H1 (cell line): Measurements from ENCODE around the gene ADGRB2. TPM values are rescaled to one million over a fixed set of nuclear protein-coding genes. Genes with fewer than 3 reads are reported as not detected.

Source experiments
- CHD7 ChIP-seq: fragments of 300-600 bp; sonication (generic); IDR thresholded peaks from 2 replicates; pipeline ENCODE4 v1.7.1; 2012; ENCODE audit warnings: low read length, moderate library complexity, mild to moderate bottlenecking, inconsistent platforms; ENCODE audit not compliant: insufficient replicate concordance
- RXRA ChIP-seq: IDR thresholded peaks from 2 replicates; pipeline ENCODE4 v1.6.1; 2011; ENCODE audit warnings: low read depth, mild to moderate bottlenecking, low read length, moderate library complexity; ENCODE audit not compliant: insufficient read depth
- SP2 ChIP-seq: IDR thresholded peaks from 2 replicates; pipeline ENCODE4 v1.6.1; 2012; ENCODE audit warnings: mild to moderate bottlenecking, low read length, inconsistent platforms
- ZNF274 ChIP-seq: IDR thresholded peaks from 2 replicates; pipeline ENCODE4 v1.7.0; 2012; ENCODE audit warnings: low read length, borderline replicate concordance; ENCODE audit errors: extremely low read depth
- polyA plus RNA-seq, 7 experiments: library from polyadenylated mRNA; depleted of rRNA in 3 of 7; stranded (reverse) in 5 of 7; unstranded in 2 of 7; fragments of >200 nt in 5 of 7; fragments of 200-250 nt in 2 of 7; gene quantifications; 1 replicate in 5 of 7; 2 replicates in 1 of 7; 4 replicates in 1 of 7; pipeline versions ENCODE4 v1.2.1 to v1.2.3, GENCODE V29; 2011 to 2013; ENCODE audit warnings: missing spikeins in 2 of 7, mixed read lengths in 2 of 7
- total RNA-seq: library from RNA; stranded (reverse); fragmentation: NEBNext Ultra II Directional; extraction: Animal tissue kit (Norgen Biotek cat#: 25700); gene quantifications from 2 replicates; pipeline ENCODE4 v1.2.1, GENCODE V29; 2021

Gene ADGRB2
- total and polyA plus RNA-seq, 2 of the 8 experiments (the other 6 are each of a cell fraction or from before 2014, with no cell fraction given), result 15.6 to 26.2 TPM

GRCh38 chr1:31776516-31776915 lies 12.4 kb upstream of the ADGRB2 start (continued):
- TF ChIP-seq RXRA (no peak), ZNF274 (no peak), CHD7 (no peak), SP2 (no peak)
